Measurements from ENCODE around the gene ZNF23.

Gene ZNF23

DNA sequence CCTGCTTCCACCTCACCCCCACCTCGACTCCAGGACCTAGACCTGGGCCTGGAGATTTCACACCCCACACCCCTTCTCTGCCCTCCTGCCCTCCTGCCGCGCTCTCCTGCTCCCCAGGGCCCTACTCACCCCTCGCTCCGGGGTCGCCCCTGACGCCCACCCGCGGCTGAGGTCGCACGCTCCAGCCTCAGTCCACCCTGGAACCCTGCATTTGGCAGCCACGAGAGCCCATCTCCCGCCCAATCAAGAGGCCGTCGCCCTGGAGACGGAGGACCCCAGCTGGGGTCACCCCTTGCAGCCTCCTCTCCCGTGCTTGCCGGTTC lies 36.3 kb downstream of the ZNF23 start:
- DNase-seq = no peak

DNA sequence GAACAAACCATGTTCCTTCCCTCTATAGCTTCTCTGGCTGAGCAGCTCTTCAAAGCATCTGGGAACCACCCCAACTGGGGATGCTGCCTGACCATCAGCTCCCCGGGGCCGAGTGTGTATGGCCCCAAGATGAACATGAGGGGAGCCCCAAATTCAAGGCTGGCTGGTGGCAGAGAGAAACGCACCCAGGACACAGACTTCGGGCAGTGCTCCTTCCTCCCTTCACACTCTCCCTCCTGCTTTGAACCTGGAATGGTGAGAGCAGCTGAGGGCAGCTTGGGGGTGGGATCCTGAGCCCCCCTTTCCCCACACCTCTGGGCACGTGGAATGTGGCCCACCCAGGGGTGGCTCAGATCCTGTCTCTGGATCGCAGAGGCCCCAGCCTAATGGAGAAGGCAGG lies 37.4 kb downstream of the ZNF23 start:
- no peak for DNase-seq

DNA sequence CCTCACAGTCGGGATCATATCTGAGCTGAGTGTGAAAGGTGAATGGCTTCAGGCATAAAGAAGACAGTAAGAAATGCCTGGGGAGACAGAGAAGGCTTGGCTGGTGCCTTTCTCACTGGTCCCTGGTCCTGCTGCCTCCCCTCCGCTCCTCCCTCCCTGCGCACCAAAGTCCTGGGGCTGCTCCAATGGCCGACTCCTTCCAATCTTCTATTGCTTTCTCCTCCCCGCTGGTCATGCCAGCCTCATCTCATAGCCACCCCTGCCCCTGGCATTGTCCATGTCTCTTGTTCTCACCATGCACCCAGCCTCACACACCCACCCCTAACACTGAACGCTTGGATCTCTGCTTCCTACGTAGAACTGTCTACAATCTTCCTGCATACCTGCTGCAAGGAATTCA lies 38.2 kb downstream of the ZNF23 start:
- no peak for DNase-seq

DNA sequence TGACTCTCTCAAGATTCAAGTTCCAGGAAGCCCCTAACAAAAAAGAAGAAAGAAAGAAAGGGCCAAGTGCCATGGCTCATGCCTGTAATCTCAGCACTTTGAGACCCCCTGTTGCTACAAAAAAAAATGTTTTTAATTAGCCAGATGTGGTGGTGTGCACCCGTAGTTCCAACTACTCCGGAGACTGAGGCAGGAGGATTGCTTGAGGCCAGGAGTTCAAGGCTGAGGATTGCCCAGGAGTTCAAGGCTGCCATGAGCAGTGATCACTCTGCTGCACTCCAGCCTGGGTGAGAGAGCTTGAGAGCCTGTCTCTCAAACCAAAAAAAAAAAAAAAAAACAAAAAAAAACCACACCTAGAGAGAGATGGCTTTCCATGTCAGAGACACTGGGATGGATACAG lies 39.0 kb downstream of the ZNF23 start:
- DNase-seq = no peak

DNA sequence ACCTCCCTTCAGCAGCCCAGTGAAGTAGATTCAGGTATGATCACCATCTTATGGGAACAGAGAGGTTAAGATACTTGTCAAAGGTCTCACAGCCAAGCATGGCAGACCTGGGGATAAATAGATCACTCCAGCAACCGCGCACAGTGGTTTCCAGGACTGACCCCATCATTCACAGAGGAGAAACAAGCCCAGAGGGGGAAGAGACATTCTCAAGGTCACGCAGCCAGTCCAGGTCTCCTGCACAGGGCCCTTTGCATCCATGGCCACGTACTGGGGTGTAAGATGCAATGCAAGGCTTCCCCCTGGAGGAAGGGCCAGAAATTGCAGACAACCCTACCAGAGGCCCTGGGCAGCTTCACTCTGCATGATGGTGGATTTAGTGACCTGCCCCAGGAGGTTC lies 40.1 kb downstream of the ZNF23 start:
- DNase-seq = peak; percentile 21

DNA sequence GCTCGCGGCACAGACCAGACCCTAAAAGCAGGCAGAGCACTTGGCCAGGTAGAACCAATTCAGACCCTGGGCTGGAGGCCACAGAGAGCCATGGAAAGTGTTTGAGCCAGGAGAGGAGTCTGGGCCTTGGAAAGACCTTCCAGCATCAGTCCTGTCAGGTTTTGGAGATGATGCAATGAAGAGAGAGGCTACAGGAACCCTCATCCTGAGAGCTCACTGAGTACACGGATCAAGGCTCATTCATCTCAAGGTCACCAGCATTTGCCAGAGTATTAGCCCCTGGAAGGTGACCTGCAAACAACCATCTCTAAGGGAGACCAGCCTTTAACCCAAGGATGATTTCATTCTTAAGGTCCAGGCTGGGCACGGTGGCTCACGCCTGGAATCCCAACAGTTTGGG lies 48.0 kb downstream of the ZNF23 start:
- no peak for DNase-seq

DNA sequence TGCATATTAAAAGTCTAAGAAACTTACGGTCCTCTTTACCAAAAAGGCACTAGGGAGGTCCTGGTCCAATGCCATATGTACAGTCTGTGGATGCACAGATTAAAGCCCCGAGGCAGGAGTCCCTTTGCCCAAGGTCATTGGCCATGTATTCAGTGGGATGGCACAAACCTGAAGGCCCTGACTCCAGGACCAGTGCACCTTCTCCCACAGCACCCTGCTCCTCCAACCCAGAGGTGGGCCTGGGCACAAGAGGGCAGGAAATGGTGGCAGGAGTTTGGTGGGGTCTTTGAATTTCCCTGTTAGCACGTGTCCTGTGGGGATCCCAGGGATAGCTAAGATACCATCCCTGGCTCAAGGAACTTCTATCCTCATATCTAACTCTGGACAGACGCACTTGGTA lies 48.7 kb downstream of the ZNF23 start:
- no peak for DNase-seq

DNA sequence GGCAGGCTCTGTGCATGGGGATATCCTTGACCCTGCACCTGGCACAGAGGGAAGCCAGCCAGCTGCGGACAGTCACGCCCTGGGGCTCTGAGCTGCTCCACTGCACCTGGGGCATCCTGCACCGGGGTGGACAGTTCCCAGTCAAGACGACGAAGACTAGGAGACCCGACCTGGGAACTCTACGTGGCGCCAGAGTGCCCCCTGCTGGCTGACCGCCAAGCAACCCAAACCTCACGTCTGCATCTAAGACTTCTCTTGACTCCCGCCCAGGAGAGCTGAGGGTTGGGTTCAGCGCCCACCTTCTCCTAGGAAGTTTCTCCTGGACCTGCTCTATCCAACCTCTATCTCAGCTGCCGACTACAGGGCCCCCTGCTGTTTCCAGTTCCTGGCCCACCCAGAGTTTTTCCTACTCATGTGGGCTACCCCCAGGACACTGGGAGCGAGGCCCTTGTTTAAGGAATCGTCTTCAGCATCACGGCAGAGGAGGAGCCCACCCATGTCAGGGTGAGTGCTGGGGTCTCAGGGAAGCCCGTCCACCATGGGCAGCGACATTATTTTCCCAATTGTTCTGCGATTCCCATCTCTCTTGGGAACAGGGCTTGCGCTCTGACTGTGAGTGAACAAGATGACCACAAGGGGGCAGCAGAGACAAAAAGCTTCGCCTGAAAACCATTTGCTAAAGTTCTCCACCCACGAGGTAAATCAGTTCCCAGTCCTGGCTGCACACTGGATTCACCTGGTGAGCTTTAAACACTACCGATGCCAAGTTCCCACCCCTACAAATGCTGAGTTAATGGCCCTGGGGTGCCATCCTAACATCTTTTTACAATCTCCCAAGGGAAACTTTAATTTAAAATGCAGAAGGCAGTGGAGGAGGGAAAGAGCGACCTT lies 49.5 kb downstream of the ZNF23 start:
- peak; percentile 63 for DNase-seq

DNA sequence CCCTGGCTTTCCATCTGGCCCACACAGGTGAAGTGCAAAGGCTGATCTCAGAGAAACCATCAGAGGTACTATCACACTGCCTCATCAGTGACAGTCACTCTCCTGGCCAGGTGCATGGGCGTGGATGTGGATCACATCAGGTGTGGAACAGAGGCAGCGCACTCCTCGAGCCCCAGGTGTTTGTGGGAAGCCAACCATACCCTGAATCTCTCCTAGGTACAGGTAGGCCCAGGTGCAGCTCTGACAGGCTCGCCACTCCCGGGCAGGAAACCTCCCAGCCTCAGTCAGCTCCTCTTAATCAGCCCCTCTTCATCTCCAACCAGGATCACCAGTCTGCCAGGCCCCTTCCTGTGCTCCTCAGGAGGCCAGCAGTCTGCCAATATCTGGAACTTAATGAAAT lies 51.9 kb downstream of the ZNF23 start:
- no peak for DNase-seq

DNA sequence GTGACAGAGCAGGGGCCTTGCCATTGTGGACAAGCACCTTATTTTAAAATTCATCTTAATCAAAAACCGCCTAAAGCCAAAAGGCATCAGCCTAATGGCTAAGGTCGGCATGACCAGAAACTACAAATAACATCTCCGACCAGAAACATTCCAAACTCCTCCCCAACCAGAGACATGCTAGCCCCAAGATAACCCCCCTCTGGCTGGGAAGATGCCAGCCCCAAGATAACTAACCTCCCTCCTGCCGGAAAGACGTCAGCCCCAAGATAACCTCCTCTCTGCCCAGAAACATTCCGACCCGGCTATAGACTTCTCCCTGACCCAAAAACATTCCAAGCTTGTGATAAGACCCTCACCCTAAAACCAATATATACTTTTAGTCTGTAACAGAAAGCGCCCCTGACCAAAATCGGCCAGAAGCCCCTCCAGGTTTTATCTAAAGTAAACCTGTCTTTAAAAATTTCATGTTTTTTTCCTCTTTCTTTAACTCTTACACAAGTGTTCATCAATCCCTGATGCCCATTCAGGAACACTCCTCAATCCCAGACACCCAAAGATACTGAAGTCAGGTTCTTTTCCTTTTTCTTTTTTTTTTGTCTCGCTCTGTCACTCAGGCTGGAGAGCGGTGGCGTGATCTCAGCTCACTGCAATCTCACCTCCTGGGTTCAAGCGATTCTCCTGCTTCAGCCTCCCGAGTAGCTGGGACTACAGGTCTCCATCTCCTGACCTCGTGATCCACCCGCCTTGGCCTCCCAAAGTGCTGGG lies 52.9 kb downstream of the ZNF23 start:
- DNase-seq = no peak

DNA sequence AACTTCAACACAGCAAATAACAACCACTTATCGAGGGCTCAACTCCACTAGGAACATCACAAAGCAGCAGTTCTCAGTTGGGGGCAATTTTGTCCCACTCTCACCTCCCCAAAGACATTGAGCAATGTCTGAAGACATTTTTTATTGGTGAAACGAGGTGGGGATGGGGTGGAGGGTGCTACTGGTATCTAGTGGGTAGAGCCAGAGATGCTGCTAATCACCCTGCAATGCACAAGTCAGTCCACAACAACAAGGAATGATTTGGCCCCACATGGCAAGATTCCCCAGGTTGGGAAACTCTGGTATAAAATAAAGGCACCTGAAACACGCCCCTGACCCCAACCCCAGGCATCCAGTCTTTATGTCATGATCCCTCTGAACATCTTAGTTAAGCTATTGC lies 53.5 kb downstream of the ZNF23 start:
- DNase-seq = no peak

DNA sequence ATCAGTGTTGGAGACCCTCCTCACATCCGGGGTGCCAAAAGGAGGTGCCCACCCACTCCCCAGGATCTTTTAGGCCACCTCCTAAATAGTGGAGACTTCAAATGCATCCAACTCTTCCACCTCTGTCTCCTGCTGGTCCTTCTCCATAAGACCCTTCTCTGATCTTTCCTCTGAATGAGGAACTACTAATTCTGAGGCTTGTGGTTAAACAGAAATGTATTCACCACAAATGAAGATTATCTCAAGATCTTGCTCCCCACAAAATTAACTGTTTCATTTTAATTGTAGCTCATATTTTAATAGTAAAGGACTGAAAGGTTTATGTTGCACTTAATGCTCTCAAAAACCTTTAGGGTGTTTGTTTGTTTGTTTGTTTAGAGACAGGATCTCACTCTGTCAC lies 54.3 kb downstream of the ZNF23 start:
- no peak for DNase-seq

DNA sequence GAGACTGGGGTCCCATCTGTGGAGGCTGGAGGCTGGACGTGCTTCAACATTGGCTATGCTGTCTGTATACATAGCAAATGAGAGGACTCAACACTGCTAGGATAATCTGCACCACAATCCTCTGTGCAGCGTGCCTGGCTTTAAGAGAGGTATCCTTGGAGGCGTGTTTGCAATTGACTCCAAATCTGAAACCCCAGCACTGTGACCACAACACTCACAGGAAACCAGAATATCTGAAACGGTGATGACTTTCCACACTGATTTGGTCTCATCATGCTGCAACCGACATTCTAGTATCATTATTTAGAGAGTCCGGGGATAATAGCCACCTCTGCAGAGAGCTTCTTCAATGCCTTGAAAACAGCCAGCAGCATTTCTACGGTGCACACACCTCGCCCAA lies 55.3 kb downstream of the ZNF23 start:
- DNase-seq = no peak

DNA sequence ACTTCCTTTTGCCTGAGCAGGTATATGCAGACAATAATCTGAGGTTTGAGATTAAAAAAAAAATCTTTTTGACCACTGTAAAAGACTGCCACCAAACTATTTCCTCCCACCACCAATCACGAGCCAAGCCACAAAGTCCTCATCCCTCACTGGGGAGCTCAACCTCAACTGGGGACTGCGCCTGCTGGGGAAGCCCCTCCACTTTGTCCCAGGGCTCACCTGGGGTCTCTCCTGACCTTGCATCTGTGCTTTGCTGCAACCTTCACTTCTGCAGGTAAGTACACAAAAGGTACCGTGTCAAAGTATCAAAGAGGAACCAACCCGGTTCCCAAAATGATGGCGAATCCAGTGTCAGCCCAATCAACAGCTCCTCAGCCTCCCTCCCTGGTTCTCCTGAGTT lies 55.7 kb downstream of the ZNF23 start:
- DNase-seq = no peak

DNA sequence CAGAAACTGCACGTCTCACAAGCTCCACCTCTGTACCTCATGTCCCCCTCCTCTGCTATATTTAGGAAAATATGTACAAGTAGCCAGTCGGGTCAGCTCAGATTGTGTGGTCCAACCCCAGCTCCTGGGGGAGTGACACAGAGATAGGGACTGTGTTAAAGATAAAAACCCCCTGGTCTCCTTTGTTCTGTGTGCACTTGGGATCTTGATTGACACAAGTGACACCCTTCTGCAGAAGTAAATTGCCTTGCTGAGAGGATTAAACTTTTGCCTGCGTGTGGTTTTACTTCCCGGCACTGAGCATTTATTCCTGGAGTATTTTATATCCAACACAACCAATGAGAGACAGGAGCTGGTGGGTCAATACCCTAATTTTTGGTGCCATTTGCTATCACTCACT lies 57.7 kb downstream of the ZNF23 start:
- DNase-seq = no peak

DNA sequence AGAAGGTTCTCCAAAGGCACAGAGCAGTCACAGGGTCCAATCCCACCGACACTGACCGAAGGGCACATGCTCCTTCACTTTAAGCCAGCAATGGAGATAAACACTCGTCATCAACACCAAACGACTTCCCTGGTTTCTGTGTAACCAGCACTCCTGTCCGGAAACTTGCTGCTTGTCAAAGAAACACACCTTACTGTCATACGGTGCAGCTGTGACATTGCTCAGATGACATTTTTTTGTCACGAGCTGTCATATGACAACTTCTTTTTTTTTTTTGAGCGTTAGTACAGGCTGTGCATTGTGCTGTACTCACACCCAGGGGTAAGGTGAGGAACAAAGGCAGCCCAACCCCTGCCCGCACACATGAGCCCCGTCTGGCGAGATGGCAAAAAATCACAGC lies 59.4 kb downstream of the ZNF23 start:
- DNase-seq = no peak

DNA sequence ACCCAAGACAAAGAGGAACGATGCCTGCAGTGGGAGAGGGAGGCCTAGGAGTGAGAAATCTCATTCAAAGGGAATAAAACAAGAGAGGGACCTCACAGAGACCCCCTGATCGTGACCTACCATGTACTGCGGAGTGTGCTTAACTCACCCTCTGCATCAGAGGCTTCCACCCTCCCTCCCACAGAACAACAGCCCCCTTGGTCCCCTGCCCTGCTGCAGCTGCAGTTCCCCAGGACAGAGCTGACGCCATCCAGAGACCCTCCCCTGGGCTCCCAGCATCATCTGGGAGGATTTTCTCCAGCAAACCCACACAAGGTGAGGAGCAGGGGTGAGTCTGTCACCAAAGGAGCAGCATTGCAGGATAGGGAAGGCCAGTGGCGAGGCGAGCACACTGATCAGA lies 60.0 kb downstream of the ZNF23 start:
- no peak for DNase-seq

DNA sequence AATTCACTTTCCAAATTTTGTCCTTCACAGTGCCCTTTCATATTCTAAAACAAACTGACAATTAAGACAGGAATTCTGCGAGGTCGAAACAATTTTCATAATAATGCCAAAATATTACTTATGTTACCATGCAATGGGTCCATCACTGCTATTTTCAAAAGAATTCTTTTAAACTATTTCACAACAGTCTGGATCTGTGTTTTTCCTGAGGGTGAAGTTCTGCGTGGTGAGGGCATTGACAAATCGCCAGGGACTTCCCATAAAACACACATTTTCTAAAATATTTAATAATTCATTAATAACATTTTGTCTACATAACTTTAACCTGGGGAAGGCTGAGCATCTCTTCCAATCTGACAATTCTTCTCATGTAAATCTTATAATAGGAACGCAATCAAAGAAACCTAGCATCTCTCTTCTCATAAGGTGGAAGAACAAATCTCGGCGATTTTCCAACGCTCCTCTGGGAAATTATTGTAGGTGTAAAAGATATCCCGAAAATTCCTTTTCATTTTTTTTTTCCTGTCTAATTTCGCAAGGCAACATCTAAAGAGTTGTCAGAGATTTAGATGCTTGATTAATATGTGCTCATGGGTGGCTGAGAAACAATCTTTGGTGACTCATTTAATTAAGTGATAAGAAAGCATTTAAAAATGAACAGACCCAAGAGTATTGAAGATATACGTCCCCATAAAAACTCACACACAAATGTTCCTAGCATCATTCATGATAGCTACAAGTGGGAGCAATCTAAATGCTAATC lies 62.1 kb downstream of the ZNF23 start:
- no peak for DNase-seq
